Stimulated activated CD4-positive, alpha-beta T cell treated with anti-CD3 and anti-CD28 coated beads, Interleukin-15, amount 100 ng/mL, for 24 hours (primary cell): ENCODE data around the gene POLR1B.
"Not testable (repeated sequence)": the region's sequence is repeated elsewhere in the genome, so short reads cannot be mapped to it uniquely, and the experiment has no call there.

ENCODE experiments used
- DNase-seq: peaks from one replicate; pipeline ENCODE4 v3.0.0-alpha.2; 2020

POLR1B gene

GRCh38 chr2:112542984-112543661, 858 bp downstream of the POLR1B start:
- DNase-seq, result peak; percentile 27

- no peak for DNase-seq
Observed at GRCh38 chr2:112547333-112547732, 5.1 kb downstream of the POLR1B start.

DNA sequence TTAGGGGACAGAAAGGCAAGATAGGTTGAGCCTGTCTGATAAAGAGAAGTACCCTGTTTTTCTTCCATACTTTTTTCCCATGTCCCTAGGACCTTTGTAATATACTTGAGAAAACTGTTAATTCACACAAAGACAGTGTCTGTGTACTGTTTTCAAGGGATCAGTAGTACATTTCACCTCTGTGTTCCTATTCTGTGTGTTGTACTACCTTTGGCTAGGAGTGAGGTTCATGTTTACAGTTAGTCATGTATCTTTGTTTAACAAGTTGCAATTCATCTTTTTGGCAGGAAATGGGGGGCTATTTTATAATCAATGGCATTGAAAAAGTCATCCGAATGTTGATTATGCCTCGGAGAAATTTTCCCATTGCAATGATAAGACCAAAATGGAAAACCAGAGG, 6.7 kb downstream of the POLR1B start:
- DNase-seq, result no peak

GRCh38 chr2:112566104-112566503, 23.8 kb downstream of the POLR1B start:
- DNase-seq, result no peak

GRCh38 chr2:112566508-112566907, 24.2 kb downstream of the POLR1B start:
- DNase-seq, result not testable (repeated sequence)

DNA sequence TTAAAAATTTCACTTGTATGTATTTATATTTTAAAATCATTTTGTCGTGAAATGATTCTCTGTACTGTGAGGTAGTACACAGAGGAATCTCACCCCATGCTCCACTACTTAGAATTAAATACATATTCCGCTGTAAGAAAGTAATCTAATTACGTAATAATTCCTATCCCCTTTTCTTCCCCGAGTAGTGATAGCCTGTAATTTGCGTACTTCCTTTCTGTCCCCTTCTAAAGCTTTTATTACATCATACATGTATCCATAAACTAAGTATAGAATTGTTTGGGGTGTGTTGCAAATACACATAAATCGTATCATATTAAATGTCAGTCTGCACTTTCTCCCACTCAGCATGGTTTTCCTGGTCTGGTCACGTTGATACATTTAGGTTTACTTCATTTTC, 29.7 kb downstream of the POLR1B start:
- DNase-seq, result no peak

- no peak for DNase-seq
Observed at GRCh38 chr2:112577756-112578155, 35.5 kb downstream of the POLR1B start.

DNA sequence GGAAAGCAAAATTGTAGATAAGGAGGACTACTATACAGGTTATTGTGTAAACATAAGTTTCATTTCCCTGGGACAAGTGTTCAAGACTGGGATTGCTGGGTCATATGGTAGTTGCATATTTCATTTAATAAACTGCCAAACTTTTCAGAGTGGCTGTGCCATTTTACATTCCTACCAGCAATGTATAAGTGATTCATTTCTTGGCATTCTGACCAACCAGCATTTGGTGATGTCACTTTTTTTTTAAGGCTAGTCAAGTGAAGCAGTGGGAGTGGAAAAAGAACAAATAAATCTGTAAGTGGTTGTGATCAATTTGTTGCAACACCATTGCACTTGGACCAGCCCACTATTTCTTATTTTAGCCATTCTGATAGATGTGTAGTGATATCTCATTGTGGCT, 37.0 kb downstream of the POLR1B start:
- DNase-seq, result no peak

- no peak for DNase-seq
Observed at GRCh38 chr2:112580084-112580483, 37.8 kb downstream of the POLR1B start.

- DNase-seq, result peak; percentile 29
Observed at GRCh38 chr2:112582314-112582746, 40.1 kb downstream of the POLR1B start.

- no peak for DNase-seq
Observed at GRCh38 chr2:112583497-112584133, 41.4 kb downstream of the POLR1B start.

GRCh38 chr2:112584134-112584890, 42.0 kb downstream of the POLR1B start, which contains the start of gene CHCHD5:
Gene CHCHD5, plus strand, starts transcription at chr2:112584609. Its CDS starts 39 bp downstream, at chr2:112584648.
- DNase-seq, result peak; percentile 96

- no peak for DNase-seq
Observed at GRCh38 chr2:112584891-112585250, 42.6 kb downstream of the POLR1B start.

- no peak for DNase-seq
Observed at GRCh38 chr2:112585400-112585799, 43.1 kb downstream of the POLR1B start.

DNA sequence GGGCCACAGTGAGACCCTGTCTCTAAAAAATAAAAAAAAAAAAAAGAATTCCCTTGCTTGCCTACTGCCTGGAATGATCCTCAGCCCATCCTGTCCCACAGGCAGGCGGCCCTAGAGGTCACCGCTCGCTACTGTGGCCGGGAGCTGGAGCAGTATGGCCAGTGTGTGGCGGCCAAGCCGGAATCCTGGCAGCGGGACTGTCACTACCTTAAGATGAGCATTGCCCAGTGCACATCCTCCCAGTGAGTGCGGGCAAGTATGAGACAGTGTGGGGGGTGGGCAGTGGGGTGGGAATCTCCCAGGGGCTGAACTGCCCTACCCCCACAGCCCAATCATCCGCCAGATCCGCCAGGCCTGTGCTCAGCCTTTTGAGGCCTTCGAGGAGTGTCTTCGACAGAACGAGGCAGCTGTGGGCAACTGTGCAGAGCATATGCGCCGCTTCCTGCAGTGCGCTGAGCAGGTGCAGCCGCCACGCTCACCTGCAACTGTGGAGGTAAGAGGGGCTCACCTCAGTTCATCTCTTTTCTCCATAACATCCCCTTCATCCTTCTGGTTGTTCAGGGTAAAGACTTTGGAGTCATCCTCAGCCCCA, 43.7 kb downstream of the POLR1B start:
- DNase-seq, result no peak

- DNase-seq, result no peak
Observed at GRCh38 chr2:112588611-112589045, 46.4 kb downstream of the POLR1B start.

- no peak for DNase-seq
Observed at GRCh38 chr2:112591413-112591812, 49.1 kb downstream of the POLR1B start.

GRCh38 chr2:112593736-112594135, 51.5 kb downstream of the POLR1B start:
- DNase-seq, result no peak

DNA sequence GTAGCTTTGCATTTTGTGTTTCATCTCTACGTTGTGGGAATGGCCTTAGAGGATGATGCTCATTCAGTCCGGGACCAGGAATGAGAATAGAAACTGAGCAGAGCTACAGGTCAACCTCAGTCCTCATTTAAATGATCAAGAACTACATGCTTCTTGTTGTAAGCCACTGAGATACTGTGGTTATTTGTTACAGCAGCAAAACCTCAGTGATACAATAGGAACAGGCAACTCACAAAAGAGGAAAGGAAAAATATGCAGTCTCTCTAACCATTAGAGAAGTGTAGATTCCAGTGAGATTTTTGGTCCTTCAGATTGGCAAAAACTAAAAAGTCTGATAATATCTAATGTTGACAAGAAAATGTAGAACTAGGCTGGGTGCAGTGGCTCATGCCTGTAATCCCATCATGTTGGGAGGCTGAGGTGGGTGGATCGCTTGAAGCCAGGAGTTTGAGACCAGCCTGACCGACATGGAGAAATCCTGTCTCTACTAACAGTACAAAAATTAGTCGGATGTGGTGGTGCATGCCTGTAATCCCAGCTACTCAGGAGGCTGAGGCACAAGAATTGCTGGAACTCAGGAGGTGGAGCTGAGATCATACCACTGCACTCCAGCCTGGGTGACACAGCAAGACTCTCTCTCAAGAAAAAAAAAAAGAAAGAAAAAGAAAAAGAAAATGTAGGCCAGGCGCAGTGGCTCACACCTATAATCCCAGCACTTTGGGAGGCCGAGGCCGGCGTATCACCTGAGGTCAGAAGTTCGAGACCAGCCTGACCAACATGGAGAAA, 55.5 kb downstream of the POLR1B start:
- DNase-seq, result no peak

DNA sequence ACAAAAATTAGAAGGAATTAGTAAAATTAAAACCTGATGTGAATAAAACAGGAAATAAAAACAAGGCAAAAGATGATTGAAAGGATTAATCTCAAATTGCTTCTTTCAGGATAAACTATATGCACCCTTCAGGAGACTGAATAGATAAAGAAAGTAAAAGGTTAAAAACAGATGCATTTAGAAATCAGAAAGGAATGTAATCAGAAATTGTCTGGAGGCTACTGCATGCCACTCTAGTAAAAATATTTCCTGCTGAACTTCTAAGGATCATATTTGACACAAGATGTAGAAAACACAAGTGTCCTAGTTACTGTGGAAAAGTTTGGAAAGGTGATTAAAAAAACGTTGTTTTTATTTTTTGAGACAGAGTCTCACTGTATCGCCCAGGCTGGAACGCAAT, 58.4 kb downstream of the POLR1B start:
- DNase-seq, result no peak

GRCh38 chr2:112601754-112602153, 59.5 kb downstream of the POLR1B start:
- no peak for DNase-seq

DNA sequence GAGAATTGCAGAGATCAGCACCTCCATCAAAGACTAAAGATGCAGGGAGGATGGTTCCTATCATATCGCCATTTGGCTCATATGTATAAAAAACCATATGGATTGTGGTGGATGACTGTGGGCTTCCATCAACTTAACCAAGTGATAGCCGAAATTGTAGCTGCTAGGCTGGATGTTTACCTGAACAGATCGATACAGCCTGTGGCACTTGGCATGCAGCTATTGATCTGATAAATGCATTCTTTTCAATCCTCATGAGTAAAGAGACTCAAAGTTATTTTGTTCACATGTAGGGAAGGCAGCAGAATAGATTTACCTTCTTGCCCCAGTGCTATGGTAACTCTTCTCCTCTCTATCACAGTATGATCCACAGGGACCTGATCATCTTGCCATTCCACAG, 60.7 kb downstream of the POLR1B start:
- DNase-seq, result no peak

- DNase-seq, result no peak
Observed at GRCh38 chr2:112603731-112604130, 61.5 kb downstream of the POLR1B start.
